ENCODE data around the gene SLC6A16.
"Not testable (repeated sequence)": the region's sequence is repeated elsewhere in the genome, so short reads cannot be mapped to it uniquely, and the experiment has no call there.

SLC6A16 gene

DNA sequence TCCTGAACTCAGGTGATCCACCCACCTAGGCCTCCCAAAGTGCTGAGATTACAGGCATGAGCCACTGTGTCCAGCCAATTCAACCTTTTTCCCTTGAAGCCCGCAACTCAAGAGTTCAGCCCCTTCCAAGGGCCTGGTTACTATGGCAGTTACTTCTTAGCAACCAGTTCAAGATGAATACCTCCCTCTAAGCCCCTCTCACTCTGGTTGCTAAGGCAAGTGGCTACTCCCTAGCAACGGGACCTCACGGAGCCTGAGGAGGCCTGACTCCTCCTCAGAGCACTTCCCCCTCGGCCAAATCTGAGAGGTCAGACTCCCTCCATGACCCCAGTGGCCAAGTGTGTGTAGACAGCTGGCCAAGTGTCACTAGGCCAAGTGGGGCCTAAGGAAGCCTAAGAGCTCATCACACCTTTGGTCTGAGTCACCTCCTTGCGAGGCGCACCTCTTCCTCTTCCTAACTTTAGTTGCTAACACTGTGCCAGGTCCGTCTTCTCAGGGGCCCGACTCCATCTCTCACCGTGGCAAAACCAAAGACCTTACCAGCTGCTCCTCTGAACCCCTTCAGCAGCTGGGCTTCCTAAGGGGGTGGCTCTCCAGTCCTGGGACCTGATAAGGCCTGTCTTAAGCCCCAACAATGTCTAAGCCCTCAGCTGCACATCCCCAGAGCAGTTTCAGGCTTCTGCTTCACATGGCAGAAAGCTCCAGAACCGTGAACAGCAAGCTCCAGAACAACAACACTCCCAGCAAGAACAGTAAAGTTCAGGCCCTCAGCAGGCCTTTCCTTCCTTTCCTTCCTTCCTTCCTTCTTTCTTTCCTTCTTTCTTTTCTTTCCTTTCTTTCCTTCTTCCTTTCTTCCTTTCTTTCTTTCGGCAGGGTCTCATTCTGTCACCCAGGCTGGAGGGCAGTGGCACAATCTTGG is 19.8 kb upstream of the SLC6A16 start:
- DNase-seq (ENCODE audit: low read depth): no peak

DNA sequence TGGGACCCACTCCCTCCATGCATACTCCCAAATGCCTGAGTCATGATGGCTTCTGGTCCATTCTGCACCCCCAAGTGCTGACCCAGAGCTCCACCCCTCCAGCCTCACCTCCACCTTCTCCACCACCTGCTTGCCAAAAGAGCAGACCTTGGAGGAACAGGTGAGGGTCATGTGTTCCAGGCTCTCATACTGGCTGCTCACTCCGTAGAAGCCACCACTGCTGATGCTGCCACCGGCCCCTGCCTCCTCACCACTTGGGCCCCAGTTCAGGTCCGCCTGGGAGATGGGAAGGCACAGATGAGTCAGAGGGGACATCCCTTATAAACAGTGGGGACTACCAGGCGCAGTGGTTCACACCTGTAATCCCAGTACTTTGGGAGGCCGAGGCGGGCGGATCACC is 18.1 kb upstream of the SLC6A16 start:
- DNase-seq (ENCODE audit: low read depth): no peak

DNA sequence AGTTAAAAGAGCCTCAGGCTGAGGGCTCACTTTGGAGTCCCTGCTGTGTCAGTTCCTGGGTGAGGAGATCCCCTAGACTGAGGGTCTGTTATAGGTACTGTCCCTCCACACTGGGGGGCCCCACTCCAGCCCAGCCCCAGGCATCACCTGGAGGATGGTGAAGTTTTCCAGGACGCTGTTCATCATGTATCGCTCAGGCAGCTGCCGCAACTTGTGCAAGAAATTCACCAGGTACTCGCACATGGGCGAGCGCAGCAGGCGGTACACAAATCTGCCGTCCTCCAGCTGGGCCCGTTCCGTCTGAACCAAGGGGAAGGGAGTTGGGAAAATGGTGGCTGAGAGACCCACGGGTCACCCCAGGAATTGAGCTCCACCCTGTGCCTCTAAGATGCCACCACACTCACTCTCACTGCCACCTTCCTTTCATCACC is 17.3 kb upstream of the SLC6A16 start:
- DNase-seq (ENCODE audit: low read depth): no peak

DNA sequence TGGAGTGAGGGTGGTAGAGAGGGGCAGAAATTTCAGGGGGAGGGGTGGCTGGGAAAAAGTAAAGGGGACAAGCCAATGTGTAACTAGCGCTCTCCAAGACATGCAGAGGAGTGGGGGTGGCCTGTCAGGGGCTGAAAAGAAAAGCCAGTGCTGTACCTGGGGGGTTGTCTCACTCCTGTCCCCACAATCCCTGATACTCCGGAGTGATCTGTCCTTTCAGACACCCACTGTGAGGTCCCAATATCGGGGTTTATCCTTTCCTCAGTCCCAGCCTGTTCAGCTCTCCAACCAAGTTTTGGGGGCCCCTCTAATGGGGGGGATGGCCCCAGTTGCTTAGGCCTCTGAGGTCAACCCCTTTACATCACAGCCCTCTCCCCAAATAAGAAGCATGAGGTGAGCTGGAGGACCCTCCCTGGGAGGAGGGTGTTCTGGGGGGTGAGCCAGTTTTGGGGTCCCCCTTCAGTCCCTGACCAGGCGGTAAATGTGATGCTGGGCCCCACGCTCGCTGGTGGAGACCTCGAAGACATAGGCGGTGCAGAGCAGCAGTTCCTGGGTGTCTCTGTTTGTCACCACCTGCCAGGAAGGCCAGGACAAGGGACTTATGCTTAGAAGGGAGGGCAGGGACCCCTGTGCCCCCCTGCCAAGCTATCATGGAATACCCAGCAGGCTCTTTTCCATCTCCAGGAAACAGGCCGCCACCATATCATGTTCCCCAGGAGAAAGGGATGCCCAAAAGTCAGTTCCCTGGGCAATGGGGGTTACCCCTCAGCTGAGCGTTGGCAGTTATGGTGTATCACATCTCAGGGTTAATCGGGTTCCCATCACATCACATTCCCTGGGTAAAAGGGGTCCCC is 16.1 kb upstream of the SLC6A16 start:
- no peak for DNase-seq (ENCODE audit: low read depth)

DNA sequence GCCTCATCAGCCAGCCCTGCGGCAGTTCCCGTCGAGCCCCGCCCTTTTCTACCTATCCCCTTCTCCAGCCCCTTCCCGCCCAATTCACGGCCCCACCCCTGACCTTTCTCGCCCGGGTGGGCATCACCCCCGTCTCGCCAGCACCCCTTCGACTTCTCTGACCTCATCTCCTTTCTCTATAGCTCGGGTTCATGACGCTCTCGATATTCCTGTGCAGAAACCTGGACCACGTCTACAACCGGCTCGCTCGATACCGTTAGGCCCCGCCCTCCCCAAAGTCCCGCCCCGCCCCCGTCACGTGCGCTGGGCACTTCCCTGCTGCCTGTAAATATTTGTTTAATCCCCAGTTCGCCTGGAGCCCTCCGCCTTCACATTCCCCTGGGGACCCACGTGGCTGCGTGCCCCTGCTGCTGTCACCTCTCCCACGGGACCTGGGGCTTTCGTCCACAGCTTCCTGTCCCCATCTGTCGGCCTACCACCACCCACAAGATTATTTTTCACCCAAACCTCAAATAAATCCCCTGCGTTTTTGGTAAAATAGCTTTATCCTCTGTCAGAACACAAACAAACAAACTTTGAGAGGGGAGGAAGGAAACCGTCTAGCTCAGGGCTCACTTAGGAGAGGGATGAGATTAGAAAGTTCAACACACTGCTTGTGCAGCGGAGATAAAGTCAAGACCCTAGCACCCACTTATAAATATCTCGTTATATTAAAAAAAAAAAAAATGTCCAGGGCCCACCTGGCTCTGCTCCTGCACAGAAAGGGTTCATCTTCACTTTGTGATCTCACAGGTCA is 15.3 kb upstream of the SLC6A16 start:
- no peak for DNase-seq (ENCODE audit: low read depth)

DNA sequence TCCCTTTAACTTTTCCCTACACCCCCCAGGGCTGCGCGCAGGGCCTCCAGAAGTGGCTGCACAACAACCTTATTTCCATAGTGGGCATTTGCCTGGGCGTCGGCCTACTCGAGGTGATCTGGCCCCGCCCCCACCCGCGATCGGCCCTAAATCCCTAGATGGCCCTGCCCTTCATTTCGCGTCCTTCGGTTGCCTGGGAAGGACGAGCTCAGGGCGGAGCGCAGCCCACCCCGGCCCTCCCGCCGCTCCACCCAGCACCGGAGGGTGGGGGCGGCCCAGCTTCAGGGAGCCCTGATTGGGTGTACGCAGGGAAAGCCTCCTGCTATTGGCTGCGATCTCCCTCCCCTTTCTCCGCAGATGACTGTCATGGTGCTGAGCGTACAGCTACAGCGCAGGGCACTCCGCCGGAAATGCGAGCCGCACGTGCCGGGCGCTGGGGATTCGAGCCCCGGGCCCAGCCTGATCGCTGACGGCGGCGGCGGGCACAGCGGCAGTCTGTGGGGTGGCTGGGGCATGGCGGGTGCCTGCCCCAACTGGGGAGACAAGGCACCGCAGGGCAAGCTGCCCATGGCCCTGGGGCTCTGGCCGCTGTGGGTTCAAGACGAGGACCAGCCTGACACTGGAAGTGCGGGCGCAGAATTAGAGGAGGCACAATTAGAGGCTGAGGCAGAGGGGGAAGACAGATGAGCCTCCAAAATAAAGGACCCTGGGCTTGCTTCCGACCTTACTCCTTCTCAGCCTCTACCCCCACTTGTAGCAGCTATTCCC is 14.5 kb upstream of the SLC6A16 start:
- no peak for DNase-seq (ENCODE audit: low read depth)

DNA sequence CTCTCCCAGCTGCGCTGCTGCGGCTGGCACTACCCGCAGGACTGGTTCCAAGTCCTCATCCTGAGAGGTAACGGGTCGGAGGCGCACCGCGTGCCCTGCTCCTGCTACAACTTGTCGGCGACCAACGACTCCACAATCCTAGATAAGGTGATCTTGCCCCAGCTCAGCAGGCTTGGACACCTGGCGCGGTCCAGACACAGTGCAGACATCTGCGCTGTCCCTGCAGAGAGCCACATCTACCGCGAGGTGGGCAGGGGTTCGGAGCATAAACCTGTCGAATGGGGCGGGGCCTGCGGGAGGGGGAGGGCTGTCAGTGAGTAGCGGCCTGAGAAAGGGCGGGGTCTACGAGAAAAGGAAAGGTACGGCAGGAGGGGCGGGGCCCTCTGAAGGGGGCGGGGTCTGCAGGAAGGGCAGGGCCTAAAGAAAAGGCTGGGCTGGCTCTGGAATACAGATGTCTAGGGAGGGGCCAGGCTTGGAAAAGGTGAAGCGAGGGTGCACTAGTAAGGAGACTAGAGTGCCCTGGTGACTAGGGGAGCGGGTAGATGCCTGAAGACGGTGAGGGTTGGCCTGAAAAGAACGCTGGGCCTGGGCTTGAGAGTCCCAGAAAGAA is 13.8 kb upstream of the SLC6A16 start:
- DNase-seq (ENCODE audit: low read depth): no peak

DNA sequence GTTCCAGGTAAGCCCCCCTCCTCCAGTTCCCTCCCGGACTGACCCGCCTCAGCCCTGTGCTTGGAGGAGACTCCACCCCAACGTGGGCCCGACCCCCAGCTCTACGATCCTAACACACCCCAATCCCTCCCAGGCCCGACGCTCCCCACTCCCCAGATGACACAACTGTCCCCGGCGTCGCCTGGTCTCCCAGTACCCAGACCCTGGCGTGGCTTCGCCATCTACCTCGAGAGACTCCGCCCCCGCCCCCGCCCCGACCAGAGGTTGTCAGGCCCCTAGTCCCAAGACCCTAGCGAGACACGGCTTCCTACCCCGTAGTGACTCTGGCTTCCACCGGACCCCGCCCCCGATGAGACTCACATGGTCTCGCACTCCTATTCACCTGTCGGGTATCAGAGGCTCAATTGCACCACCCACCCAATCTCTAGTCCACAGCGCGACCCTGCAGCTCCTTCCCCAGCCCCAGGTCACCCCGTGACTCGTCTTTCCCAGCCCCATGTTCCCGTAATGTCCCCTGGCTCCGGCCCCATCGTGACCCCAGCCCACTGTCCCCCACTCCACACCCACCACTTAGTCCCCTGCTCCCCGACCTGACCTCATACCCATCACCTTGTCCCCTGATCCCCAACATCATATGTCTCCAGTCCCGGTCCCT is 13.2 kb upstream of the SLC6A16 start:
- DNase-seq (ENCODE audit: low read depth): no peak

DNA sequence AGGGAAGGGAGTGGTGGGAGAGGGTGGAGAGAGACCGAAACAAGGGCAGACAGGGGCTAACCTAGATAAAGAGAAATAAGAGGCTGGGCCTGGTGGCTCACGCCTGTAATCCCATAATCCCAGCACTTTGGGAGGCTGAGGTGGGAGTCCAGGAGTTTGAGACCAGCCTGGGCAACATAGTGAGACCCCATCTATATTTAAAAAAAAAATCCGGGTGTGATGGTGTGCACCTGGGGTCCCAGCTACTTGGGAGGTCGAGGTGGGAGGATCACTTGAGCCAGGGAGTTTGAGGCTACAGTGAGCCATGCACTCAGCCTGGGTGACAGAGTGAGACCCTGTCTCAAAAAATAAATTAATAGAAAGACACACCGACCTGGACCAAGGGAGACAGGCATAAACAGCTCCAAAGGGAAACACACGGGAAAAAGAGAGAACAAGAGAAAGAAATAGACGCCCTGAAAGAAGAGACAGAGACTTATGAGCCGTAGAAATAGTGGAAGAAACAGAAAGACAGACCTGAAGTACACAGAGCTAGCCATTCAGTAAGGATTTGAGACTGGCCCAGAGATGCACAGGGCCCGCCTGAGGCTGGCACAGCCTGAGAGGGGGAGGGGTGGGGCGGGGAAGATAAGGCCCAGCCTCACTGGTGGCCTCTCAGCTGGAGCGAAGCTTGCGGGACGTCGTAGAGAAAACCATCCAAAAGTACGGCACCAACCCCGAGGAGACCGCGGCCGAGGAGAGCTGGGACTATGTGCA is 12.5 kb upstream of the SLC6A16 start:
- no peak for DNase-seq (ENCODE audit: low read depth)

DNA sequence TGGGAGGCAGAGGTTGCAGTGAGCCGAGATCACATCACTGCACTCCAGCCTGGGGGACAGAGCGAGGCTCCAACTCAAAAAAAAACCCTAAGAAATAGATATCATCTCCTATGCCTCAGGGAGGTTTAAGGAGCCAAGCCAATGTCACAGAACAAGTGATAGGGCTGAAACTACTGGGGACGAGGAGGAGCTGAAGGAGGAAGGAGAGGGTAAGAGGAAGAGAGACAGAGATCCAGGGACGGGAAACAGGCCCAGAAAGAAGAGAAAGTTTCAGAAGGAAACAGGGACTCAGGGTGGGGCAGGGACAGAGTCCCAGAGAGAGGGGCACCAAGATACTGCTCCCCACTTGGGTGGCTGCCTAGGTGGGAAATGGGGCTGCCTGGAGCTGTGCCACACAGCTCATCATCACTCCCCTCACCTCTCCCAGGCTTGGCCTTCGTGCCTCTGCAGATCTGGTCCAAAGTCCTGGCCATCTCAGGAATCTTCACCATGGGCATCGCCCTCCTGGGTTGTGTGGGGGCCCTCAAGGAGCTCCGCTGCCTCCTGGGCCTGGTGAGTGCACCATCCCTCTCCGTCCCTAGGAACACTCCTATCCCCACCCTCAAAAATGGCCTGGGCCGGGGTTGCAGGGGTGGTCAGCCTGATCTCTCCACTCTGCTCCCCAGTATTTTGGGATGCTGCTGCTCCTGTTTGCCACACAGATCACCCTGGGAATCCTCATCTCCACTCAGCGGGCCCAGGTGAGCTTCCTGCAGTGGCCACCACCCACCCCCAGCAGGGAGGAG is 11.7 kb upstream of the SLC6A16 start:
- DNase-seq (ENCODE audit: low read depth): no peak

DNA sequence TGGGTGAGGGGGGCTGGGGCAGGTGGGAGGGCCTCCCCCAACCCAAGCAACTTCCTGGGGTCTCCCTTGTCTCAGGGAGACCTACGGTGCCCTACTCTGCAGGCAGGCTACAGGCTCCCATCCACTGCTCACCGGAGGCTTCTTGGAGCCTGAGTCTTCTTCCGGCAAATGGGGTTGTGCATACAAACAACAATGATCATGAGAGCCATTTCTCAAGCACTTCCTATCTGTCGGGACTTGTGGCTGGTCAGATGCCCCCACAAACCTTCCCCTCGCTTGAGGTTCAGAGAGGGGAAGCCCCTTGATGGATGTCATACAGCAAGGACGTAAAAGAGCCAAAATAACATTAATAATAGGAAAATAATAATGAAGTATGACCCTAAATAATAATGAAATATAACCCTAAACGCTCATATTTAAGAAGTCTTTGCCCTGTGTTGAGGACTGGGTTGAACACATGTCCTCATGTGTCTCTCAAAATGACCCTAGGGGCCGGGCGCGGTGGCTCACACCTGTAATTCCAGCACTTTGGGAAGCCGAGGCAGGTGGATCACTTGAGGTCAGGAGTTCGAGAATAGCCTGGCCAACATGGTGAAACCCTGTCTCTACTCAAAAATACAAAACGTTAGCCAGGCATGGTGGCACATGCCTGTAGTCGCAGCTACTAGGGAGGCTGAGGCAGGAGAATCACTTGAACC is 10.9 kb upstream of the SLC6A16 start:
- DNase-seq (ENCODE audit: low read depth): no peak

DNA sequence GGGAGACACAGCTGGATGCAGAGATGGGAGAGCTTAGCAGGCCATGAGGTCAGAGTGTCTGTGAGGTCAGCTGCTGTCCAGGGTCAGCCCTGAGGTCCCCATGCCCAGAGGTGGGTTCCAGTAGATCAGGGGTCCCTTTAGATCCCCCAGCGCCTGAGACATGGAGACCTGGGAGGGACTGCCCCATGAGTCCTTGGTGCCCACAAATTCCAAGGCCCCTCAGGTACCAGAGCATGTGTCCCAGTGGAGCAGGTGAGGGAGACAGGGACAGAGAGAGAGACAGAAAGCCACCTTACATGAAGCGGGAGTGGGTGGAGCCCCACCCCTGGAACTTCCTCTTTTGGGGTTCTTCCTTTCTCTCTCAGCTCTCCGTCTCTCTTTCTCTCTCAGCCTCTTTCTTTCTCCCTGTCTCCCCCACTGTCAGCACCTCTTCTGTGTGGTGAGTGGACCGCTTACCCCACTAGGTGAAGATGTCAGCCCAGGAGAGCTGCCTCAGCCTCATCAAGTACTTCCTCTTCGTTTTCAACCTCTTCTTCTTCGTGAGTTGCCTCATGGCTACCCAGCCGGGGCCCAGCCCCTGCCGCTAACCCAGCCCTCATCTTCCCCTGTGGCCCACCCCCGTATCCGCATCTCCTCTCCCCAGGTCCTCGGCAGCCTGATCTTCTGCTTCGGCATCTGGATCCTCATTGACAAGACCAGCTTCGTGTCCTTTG is 10.2 kb upstream of the SLC6A16 start, which contains the start of gene CD37:
CD37 (plus strand) TSS at position 336 of the 713 bp plus-strand sequence; CDS start at position 471, 135 bp downstream.
- peak; percentile 37 for DNase-seq (ENCODE audit: low read depth)

DNA sequence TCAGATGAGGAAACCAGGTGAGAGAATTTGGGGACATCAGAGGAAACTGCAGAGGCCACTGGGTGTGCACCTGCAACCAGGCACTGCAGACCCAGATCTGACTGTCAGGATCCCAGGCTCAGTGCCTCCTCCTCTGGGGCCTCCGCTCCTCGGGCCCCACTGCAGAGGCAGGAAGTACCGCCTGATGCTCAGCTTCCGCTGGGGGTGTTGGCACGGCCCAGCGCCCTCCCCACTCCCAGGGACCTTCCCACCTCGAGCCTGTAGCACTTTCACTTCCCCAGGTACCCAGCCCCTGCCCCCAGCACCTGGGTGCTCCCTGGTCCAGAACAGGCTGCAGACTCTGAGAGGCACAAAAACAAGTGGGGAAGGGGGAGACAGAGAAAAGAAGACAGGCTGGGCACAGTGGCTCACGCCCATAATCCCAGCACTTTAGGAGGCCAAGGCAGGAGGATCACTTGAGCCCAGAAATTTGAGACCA is 8.9 kb upstream of the SLC6A16 start:
- peak; percentile 28 for DNase-seq (ENCODE audit: low read depth)

DNA sequence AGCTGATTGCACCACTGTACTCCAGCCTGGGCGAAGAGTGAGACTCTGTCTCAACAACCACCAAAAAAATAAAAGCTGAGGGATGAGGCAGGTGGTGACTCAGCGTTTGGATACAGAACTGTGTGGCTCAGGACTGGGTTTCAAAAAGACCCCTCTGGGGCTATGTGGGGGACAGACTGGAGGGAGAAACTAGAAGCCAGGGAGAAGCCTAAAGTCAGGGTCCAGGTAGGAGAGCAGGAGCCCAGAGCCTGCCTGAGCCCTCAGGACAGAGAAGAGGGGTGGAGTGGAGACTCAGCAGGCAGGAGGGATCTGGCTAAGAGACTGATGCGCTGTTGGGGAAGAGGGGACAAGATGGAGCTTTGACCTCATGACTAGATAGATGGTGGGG is 8.4 kb upstream of the SLC6A16 start:
- DNase-seq (ENCODE audit: low read depth): no peak

DNA sequence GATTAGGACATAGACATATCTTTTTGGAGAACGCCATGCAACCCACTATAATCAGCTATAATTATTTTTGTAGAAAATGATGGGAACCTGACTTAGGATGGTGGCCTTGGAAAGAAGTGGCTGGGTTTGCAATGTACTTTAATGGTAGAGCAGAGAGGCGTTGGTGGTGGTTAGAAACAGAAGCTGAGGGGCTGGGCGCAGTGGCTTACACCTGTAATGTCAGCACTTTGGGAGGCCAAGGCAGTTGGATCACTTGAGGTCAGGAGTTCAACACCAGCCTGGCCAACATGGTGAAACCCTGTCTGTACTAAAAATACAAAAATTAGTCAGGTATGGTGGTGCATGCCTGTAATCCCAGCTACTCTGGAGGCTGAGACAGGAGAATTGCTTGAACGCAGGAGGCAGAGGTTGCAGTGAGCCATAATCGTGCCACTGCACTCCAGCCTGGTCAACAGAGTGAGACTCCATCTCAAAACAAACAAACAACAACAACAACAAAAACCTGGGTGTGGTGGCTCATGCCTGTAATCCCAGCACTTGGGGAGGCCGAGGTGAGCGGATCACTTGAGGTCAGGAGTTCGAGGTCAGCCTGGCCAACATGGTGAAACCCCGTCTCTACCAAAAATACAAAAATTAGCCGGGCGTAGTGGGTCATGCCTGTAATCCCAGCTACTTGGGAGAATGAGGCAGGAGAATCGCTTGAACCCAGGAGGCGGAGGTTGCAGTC is 7.9 kb upstream of the SLC6A16 start:
- not testable (repeated sequence) for DNase-seq (ENCODE audit: low read depth)

DNA sequence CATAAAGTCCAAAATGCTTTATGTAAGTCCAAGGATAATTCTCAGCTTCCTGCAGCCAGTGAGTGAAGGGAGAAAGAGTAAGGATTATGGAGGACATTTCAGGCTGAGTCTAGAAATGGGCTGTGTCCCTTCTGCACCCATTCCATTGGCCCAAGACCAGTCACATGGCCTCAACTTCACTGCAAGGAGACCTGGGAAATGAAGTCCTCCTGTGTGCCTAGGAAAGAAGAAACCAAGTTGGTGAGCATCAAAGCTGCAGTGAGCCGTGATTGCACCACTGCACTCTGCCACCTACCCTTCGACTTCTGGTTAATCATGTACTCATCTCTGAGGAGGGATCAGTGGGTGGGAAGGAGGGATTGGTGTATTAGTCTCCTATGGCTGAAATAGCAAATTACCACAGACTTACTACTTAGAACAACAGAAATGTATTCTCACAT is 6.6 kb upstream of the SLC6A16 start:
- DNase-seq (ENCODE audit: low read depth): no peak

DNA sequence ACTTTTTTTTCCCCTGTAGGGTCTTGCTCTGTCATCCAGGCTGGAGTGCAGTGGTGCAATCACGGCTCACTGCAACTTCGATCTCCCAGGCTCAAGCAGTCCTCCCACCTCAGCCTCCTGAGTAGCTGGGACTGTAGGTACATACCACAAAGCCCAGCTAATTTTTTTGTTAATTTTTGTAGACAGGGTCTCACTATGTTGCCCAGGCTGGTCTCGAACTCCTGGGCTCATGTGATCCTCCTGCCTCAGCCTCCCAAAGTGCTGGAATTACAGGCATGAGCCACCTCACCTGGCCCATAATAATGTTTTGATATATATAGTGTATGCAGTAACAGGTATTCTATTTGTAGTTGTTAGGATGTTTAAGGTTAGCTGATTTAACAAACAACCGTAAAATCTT is 6.2 kb upstream of the SLC6A16 start:
- DNase-seq (ENCODE audit: low read depth): not testable (repeated sequence)
